GM12878 (cell line): Measurements from ENCODE around the gene TEKT5.

Experiments
- EP300 ChIP-seq, 2 experiments: fragments of 150-350 bp in 1 of 2; IDR thresholded peaks; 2 replicates each; pipeline ENCODE4 v1.6.1; 2011 to 2012; ENCODE audit warnings: low read depth in 2 of 2, low read length in 2 of 2, borderline replicate concordance in 1 of 2, improper control_type of control experiment in 1 of 2, inconsistent platforms in 1 of 2; ENCODE audit not compliant: control insufficient read depth in 1 of 2
- KDM1A ChIP-seq: fragments of 200-600 bp; sonication (generic); IDR thresholded peaks from 2 replicates; pipeline ENCODE4 v1.6.1; 2016; ENCODE audit warnings: borderline replicate concordance
- POLR2A ChIP-seq: IDR thresholded peaks from 2 replicates; pipeline ENCODE4 v1.6.1; 2011; ENCODE audit warnings: low read depth, mild to moderate bottlenecking, low read length
- TF ChIP-seq, protein P1 (sequence below), 3 experiments: IDR thresholded peaks in 2 of 3; conservative IDR thresholded peaks in 1 of 3; 2 replicates each; pipeline ENCODE4 v1.5.1; 2011; ENCODE audit warnings: low read depth in 3 of 3, low read length in 3 of 3, mild to moderate bottlenecking in 3 of 3, control low read depth in 2 of 3, moderate library complexity in 2 of 3, inconsistent platforms in 1 of 3, mixed read lengths in 1 of 3; ENCODE audit not compliant: control insufficient read depth in 2 of 3, insufficient read depth in 1 of 3; ENCODE audit errors: extremely low read depth in 1 of 3

DNA sequence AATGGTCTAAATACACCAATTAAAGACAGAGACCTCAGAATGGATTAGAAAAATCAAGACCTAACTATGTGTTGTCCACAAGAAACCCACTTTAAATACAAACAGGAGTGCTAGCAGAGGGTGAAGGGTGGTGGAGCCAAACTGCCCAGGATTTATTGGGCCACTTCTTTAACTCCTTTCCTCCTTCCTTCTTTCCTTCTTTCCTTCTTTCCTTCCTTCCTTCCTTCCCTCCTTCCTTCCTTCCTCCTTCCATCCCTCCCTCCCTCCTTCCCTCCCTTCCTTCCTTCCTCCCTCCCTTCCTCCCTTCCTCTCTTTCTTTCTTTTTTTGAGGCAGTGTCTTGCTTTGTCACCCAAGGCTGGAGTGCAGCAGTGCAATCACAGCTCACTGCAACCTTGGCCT is 80.0 kb downstream of the TEKT5 start:
- TF ChIP-seq EP300 (IDR thresholded peaks at IDR 0.05; ENCODE audit: borderline replicate concordance in 1 of 2, control insufficient read depth in 1 of 2, low read depth in 2 of 2, low read length in 2 of 2) (no peak), KDM1A (no peak), POLR2A (no peak)
- TF ChIP-seq, protein P1, sequence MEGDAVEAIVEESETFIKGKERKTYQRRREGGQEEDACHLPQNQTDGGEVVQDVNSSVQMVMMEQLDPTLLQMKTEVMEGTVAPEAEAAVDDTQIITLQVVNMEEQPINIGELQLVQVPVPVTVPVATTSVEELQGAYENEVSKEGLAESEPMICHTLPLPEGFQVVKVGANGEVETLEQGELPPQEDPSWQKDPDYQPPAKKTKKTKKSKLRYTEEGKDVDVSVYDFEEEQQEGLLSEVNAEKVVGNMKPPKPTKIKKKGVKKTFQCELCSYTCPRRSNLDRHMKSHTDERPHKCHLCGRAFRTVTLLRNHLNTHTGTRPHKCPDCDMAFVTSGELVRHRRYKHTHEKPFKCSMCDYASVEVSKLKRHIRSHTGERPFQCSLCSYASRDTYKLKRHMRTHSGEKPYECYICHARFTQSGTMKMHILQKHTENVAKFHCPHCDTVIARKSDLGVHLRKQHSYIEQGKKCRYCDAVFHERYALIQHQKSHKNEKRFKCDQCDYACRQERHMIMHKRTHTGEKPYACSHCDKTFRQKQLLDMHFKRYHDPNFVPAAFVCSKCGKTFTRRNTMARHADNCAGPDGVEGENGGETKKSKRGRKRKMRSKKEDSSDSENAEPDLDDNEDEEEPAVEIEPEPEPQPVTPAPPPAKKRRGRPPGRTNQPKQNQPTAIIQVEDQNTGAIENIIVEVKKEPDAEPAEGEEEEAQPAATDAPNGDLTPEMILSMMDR (IDR thresholded peaks at IDR 0.05 in 2 of 3, conservative IDR thresholded peaks at IDR 0.05 in 1 of 3; ENCODE audit: control insufficient read depth in 2 of 3, extremely low read depth in 1 of 3, insufficient read depth in 1 of 3, low read depth in 3 of 3, low read length in 3 of 3): no peak
